GM21737 (cell line): ENCODE results near the gene ABLIM2.

ENCODE experiments used
- ATAC-seq: cut with Tn5 transposase; IDR thresholded peaks from one replicate; pipeline ENCODE4 v1.9.1; 2021; ENCODE audit warnings: mild to moderate bottlenecking, moderate library complexity; ENCODE audit not compliant: unreplicated experiment

The ABLIM2 gene

DNA sequence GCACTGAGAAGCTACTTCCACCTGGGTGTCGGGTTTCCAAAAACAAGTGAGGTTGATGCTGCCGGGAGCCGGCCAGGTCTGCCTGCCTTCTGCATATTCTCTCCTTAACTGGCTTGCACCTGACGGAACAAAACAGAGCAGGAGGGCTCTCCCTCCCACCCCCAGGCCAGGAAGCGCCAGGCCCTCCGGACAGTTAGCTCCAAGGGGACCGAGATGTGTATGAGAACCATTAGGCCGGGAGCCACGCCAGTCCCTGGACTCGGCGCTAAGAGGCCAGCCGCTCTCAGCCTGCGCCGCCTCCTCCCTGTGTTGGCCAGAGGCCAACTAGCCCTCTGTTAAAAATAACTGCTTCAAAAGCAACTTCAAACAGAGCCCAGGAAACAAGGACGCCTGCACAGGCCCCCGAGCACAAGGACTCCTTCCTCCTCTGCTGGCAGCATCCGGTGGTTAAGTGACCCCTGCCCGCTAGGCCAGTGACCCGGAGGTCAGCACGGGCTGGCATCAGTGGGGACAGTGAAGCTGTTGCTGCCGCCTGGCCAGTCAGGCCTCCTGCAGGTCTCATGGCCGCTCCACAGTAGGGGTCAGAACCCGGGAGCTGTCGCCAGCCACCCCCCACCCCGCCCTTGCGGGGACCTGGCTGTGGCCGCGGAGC is 107.9 kb downstream of the ABLIM2 start:
- ATAC-seq, result no peak

DNA sequence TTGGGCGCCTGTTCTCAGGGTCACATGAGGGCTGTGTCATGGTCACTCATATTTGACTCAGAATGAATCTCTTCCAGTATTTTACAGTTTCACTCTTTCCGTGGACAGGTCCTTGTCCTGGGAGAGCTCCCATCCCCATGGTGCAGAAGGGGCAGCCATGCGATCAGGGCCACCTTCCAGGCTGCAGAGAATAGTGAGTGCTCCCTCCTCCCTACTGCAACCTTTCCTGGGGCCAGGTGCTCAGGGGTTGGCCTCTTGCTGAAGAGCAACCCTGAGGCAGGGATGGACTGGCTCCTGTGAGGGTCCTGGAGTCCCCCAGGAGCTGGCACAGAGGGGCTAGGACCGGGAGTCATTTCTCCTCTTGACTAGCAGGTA is 108.4 kb downstream of the ABLIM2 start:
- ATAC-seq, result no peak

DNA sequence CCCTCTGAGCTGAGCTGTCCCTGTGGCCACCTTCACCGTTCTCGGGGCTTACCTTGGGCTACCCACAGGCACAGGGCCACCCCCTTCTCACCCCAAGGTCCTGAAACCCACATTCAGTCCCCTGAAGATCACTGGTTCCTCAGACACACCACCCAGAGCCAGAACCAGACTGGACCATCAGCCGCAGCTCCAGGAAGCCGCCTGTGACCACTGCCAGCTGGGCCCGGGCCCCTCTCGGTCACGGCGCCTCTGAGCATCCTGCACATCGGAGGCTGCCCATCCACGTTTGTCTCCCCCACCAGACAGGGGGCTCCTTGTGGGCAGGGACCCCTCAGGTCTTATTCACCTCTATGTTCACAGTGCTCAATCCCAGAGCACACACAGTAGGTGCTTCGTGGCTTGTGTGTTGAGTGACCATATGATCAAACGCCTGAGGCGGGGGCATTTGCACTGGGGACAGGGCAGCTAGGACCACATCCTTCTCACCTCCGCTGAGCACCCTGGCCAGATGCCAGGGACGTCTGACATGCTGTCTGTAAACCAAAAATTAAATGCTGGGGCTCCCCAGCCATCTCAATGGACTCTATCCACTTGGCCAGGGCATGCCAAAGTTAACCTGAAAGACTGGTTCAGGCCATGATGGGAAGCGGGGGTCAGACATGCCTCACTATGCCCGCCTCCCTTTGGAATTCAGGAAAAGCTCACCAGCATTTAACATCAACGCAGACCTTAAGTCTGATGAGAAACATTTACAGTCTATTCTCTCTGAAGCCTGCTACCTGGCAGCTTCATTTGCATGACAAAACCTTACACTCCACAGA is 109.5 kb downstream of the ABLIM2 start:
- no peak for ATAC-seq

DNA sequence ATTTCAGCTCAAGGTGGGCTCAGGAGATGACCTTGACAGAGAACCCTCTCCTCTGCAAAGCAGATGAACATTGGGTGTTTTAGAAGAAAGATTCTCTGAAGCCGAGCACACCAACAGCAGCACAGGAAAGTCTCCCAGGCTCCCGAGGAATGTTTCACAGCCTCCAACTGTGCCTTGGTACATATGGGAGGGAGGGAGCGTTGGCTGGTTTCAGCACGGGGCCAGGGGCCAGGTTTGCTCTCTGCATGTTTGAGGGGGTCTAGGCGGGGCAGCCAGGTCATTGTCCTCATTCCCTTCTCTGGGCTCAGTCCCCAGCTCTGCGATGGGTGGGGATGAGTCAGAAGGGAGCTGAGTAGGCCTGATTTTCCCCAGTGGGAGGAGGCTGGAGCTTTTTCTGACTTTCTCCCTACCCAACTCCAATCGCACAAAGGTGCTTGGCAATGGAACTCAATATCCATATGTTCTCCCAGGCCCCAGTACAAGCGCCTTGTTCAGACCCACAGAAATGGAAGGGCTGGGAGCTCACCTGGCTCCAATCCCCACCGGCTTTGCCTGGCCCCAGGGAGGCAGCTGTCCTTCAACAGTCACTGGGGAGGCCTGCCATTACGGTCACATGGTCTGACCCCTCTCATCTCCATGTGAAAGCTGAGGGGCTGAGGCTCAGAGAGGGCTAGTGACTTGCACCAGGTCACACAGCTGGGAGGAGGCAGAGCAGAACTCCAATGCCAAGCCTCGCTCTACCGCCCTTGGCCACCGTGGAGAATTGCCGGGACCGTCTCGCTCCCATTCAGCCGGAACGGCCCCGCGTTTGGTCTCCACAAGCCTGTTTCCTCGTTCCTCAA is 110.6 kb downstream of the ABLIM2 start:
- no peak for ATAC-seq

GRCh38 chr4:8046925-8047541 is 111.6 kb downstream of the ABLIM2 start:
- no peak for ATAC-seq

DNA sequence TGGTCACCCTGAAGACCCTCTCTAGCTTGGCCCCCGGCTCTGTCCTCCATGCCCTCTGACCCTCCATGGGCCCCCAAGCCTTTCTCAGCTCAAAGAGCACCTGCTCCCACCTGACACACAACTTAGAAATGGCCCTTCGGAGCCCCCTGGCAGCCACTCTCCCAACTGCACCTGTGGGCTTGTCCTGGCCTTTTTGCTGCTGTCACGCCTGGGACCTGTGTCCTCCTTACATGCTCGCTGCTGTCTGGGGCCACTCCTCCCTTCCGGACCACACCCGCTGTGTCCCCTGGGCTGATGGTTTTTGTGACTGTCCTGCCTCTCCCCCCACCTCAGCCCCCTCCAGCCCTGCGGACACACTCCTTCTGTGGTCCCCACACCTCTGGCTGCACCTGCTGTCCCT is 112.7 kb downstream of the ABLIM2 start:
- no peak for ATAC-seq

DNA sequence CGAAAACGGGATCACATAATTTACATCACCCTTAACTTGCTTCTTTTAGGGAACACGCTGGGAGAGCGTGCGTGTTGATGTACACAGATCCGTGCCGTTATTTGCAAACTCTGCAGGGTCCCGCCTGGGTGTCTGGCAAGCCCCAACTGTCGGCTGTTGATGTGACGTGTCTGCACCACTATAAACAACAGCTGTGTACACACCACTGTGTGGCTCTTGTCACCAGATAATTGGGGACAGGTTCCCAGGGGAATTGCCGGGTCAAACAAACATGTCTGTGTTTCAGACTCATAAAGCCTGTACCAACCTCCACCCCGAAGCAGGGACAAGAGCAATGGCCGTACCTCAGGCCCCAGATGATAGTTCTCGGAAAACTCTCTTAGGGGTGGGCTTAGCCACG is 113.9 kb downstream of the ABLIM2 start:
- ATAC-seq, result no peak

- ATAC-seq, result no peak
Measured at GRCh38 chr4:8044244-8044643, 114.4 kb downstream of the ABLIM2 start.

DNA sequence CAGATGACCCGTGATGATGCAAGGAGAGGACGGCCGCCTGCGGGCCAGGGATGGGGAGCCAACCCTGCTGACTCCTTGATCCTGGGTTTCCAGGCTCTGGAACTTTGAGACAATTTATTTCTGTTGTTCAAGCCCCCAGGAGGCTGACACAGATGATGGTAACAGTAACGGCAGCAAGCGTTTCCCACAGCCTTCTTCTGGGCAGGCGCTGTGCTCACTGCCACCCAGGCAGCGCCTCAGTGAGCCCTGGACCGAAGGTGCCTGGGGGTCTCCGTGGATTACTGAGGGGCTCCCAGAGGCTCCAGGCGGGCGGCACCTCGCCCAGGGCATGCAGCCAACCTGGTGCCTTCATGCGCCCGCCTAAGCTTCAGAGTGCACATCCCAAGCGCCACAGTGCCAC is 115.0 kb downstream of the ABLIM2 start:
- ATAC-seq, result no peak

GRCh38 chr4:8041868-8042267 is 116.7 kb downstream of the ABLIM2 start:
- no peak for ATAC-seq

DNA sequence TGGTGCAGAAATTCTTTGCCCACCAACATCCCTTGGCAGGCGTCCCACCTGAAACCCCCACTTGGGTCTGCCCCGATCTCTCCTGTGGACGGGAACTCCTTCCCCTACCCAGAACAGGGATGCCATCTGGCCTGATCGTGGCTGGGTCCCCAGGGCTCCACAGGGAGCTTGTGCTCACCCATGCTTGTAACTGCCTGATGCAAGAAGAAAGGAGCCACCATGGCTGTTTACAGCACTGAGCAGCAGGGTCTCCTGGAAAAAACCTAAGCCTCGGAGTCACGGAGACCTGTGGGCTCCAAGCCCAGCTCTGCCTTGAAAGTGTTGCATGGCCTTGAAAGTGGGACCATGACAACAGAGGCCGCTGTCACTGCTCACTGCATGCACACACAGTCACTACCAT is 117.4 kb downstream of the ABLIM2 start:
- no peak for ATAC-seq

DNA sequence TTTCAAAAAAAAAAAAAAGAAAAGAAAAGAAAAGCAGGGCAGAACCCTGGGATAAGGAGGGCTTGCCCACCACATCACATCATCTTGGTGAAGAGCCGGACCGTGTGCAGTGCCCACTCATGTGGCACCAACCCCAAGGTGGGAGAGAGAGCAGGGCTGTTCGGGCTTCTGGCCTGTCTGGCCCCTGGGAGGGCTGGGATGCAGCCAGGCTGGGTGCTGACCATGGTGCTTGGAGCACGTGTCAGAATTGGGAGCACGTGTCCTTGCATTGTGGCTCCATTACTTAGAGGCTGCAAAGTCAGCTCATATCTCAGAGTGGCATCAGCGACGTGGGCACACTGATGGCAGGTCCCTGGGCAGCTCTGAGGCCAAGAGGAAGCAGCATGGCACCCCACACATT is 118.0 kb downstream of the ABLIM2 start:
- no peak for ATAC-seq

GRCh38 chr4:8039853-8040252 is 118.8 kb downstream of the ABLIM2 start:
- no peak for ATAC-seq

DNA sequence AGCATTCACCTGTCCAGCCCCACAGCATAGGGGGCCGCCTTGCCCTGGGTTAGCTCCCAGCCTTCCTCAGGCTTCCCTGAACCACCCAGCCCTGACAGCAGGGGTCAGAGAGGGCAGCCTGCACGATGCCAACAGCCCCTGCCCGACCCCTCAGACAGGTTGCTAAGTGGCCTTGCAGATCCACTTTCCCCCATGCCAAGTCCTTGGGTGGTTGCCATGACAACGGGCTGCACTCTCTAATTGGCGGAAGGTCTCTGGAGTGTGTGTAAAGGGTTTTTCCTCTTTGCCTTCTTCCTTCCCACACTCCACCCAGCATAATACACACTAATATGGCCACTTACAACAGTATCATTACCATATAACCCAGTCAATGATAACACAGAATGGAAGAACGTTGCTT is 119.3 kb downstream of the ABLIM2 start:
- no peak for ATAC-seq

DNA sequence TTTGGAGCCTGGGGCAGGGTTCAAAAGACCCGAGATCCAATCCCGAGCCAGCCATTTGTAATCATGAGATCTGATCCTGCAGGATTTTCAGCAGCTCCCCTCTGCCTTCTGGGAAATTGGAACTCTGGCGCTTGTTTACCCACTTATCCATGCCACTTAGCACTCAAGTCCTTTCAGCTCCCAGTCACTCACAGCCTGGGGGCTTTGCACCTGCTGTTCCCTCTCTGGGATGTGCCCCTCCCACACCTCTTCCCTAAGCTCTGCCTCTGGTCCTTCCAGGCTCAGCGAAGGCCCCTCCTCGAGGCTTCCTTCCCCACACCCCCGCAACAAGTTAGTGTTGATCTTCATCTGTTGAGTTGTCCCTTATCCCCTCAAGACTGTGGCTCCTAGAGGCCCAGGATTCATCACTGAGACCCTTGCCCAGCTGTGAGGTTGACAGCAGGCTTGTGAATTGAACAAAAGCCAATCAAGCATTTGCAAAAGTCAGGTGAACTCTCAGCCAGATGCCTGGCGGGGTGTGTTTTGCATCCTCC is 119.8 kb downstream of the ABLIM2 start:
- no peak for ATAC-seq

DNA sequence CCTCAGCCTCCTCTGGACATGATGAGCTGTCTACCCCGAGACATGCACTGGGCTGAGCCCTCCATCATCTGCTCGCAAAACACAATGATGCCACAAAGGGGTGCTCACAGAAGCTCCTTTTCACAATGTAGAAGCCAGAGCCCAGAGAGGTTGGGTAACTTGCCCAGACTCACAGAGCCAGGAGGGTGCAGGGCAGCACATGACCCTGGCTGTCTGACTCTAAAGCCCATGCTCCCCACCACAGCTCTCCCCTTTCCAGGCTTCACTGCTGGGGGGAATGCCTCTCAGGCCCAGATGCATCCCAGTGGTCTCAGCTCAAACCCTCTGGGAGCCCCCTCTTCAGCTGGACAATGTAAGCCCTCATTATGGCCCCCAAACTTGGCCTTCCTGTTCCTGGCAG is 120.5 kb downstream of the ABLIM2 start:
- ATAC-seq, result no peak

DNA sequence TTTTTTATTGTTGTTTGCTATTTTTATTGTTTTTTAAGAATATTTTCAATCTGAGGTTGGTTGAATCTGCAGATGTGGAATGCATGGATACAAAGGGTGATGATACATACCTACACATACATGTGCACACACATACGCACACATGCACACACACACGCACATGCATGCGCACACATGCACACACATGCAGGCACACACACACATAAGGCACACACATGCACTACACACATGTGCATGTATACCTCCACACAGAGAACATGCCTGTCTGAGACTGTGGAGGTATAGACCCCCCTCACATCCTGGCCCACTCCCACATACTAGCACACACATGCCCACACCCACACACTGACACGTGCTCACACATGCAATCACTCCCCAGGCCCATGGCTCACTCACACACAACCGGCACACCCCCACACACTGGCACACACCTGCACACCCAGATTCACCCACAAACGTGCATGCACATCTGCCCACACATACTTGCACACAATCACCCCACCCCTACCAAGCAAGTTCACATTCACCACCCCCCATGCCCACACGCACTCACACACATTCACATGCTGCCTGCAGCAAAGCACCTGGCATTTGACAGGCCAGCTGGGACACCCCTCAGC is 121.4 kb downstream of the ABLIM2 start:
- no peak for ATAC-seq

DNA sequence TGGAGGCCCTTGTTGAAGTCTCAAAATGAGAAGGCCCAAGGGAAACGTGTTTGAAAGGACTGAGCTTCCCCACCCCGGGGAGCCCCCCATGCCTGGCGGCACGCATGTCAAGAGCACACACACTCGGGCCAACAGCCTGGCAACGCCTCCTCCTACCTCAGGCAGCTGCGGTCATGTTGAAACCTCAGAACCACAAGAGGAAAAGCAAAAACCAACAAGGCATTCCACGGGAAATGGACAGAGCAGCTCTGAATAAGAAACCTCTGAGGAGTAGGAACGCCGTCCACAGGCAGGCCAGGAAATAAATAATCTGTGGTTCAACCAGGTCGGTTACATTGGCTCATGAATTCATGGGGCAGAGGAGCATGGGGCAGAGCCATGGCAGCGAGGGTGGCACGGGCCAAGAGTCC is 123.2 kb downstream of the ABLIM2 start:
- no peak for ATAC-seq

DNA sequence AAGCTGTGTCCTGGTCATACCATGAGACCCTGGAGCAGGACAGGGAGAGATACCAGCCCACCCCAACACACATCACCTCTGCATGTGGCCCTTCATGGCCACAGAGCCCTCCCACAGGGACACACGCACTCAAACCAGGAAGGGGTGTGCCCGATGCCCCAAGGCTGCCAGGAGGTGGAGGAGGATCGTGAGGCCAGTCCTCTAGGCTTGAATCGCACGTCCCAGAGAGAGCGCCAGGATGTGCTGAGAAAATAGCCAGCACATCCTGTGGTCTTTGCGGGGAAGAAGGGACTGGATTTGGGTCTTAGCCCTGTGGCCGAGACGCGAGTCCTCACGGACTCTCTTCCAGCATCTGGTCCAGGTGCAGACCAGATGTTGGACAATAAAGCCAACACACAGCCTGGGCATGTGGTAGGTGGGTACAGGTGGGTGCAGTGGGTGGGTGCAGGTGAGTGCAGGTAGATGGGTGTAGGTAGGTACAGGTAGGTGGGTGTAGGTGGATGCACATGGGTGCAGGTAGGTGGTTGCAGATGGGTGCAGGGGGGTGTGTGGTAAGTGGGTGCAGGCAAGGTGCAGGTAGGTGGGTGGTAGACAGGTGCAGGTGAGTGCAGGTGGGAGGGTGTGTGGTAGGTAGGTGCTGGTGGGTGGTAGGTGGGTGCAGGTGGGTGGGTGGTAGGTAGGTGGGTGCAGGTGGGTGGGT is 124.6 kb downstream of the ABLIM2 start:
- no peak for ATAC-seq
